Measurements from ENCODE around the gene CEP63.
A peak's percentile ranks its signal among the peaks of the same experiment; 100 is the strongest.
"Not testable (repeated sequence)": the region's sequence is repeated elsewhere in the genome, so short reads cannot be mapped to it uniquely, and the experiment has no call there.

The CEP63 gene

DNA sequence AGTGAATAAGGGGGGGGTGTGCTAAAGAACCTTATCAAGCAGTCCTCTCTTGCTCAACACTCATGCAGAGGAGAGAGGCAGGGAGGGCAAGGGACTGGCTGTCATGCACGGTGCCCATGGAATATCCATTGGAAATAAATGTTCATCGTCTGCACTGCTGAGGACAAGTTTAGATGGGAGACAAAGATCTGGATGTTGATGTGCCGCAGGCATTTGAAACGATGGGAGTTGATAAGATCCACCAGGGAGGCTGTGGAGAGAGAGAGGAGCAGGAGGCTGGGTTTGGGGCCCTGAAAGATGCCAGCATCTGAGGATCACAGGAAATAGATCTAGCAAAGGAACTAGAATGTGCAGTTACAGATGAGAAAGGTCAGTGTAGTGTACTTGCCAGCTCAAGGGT is 76.2 kb downstream of the CEP63 start:
- no peak for FAIRE-seq
- DNase-seq (ENCODE audit: extremely low spot score, insufficient read length, low read depth): no peak

DNA sequence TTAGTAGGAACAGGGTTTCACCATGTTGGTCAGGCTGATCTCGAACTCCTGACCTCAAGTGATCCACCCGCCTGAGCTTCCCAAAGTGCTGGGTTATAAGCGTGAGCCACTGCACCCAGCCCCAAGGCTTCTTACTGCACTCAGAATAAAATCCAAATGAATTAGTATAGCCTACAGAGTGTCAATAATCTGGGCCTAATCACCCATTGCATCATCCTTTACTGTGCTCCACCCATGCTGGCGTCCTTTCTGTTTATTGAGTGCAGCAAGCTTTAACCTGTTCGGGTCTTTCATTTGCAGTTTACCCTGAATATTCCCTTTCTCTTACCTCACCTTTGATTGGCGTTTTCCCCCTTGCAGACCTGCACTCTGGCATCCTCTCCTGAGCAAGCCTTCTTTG is 77.7 kb downstream of the CEP63 start:
- DNase-seq (ENCODE audit: extremely low spot score, insufficient read length, low read depth) (no peak), FAIRE-seq (no peak)

DNA sequence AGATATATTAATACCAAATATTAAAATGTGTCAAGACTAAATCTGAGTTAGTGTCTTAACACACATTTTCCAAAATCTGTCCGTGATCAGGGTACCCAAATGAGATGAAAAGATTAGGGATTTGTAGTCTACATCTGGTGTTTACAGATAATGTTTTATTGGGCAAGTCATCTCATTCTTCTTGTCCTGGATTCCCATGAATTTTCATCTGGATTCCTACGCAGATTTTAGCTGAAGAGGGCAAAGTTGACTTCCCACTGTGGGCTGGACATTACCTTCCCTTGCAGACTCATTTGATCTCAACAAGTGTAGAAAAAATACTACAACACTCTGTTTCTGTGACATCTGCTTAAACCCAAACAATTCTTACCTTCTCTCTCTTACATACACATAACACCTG is 79.1 kb downstream of the CEP63 start:
- DNase-seq (ENCODE audit: extremely low spot score, insufficient read length, low read depth) (no peak), FAIRE-seq (no peak)

DNA sequence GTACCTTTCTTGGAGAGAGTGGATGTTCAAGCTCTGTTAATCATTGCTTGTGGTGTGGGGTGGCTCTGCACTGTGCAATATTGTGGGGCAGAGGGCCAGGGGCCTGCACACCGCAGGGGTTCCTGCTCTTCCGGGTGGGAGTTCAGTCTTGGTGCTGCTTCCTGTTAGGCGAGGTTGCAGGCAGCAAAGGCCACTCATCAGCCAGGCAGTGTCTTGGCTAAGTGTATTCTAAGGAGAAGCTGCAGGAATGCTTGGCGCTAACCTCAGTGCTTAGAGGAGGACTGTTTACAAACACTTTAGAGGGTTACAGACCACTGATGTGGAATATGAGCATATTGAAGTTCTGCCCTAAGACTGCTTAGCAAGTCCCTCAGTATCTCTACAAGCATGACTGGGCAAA is 81.7 kb downstream of the CEP63 start:
- DNase-seq (ENCODE audit: extremely low spot score, insufficient read length, low read depth) (no peak), FAIRE-seq (no peak)

DNA sequence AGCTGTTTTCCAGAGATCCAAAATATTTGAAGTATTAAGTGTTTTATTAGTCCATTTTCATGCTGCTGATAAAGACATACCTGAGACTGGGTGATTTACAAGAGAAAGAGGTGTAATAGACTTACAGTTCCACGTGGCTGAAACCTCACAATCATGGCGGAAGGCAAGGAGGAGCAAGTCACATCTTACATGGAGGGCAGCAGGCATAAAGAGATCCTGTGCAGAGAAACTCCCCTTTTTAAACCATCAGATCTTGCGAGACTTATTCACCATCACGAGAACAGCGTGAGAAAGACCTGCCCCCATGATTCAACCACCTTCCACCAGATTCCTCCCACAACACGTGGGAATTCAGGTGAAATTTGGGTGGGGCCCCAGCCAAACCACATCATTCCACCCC is 82.9 kb downstream of the CEP63 start:
- FAIRE-seq (no peak), DNase-seq (ENCODE audit: extremely low spot score, insufficient read length, low read depth) (no peak)

DNA sequence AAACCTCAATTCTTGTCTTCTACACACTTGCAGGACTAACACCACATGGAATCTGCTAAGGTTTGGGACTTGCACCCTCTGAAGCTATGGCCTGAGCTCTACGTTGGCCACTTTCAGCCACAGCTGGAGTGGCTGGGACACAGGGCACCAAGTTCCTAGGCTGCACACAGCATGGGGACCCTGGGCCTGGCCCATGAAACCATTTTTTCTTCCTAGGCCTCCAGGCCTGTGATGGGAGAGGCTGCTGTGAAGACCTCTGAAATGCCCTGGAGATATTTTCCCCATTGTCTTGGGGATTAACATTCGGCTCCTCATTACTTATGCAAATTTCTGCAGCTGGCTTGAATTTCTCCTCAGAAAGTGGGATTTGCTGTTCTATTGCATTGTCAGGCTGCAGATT is 84.0 kb downstream of the CEP63 start:
- FAIRE-seq: not testable (repeated sequence)

DNA sequence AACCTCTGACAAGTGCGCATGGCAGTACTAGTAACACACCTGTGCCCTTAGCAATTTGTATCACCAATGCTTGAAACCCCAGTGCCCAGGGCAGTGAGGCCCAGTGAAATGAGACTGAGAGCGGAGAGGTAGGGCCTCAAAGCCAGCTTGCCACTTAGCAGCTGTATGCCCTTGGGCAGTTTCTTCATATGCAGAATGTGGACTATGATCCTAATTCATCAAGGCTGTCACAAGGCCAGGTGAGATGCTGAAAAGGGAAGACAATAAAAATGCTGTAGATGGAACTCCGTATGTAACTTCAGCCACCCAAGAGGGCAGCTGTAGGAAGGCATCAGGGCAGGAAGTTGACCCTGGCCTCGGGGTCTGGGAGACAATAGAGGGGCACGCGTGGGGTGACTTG is 90.6 kb downstream of the CEP63 start:
- FAIRE-seq: no peak

More for the DNA sequence above, 84.0 kb downstream of the CEP63 start:
- not testable (repeated sequence) for DNase-seq (ENCODE audit: extremely low spot score, insufficient read length, low read depth)

DNA sequence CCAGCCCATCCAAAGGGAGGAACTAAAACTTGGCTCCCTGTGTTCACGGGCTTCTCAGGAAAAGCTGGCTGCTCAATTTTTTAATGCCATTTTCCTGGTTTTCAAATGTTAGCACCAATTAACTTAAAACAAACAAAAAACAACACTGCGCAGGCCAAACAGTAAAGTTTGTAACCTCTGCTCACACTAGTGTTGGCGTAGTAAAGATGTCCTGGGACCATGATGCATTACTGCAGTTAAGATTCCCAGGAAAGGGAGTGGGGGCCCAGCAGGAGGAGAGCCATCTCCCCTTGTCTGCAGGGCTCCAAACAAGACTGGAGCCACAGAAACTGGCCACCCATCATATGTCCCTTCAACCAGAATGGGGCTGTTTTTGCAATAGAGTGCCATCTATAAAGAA is 91.0 kb downstream of the CEP63 start:
- FAIRE-seq: no peak

More for the DNA sequence above, 90.6 kb downstream of the CEP63 start:
- no peak for DNase-seq (ENCODE audit: extremely low spot score, insufficient read length, low read depth)

DNA sequence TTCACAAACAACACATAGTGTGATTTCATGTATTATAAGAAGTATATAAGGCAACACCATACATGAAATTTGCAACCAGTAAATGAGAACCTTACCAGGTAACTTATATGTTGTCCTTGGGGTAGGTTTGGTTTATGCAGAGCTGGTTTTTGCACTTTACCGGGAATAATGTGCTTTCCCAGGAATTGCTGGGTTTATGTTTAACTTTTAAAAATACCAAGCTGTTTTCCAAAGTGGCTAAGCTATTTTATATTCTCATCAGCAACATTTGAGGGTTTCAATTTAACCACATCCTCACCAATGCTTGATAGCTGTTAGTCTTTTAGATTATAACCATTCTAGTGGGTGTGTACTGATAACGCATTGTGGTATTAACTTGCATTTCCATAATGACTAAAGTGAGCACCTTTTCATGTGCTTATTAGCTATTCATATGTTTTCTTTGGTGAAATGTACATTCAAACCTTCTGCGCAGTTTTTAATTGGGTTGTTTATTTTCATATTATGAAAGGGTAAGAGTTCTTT is 93.3 kb downstream of the CEP63 start:
- no peak for DNase-seq (ENCODE audit: extremely low spot score, insufficient read length, low read depth)
- FAIRE-seq: no peak

More for the DNA sequence above, 91.0 kb downstream of the CEP63 start:
- DNase-seq (ENCODE audit: extremely low spot score, insufficient read length, low read depth): no peak

DNA sequence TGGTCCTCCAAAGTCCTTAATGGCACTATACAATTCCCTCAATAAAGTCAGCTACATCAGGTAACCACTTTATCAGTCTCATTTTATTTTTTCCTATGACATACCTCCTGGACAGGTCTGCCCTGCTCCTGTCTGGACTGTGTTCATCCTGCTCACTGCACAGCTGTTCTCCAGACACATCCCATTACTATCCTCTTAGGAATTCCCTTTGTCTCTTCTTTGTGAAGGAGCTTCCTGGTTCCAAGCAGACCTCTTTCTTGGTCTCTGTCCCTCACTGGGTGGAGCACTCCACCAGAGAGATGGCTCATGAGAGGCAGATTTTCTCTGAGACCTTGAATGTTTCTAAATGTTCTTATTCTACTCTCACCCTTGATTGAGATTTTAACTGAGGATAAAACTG is 104.9 kb downstream of the CEP63 start:
- DNase-seq (ENCODE audit: extremely low spot score, insufficient read length, low read depth): no peak
- FAIRE-seq: no peak

DNA sequence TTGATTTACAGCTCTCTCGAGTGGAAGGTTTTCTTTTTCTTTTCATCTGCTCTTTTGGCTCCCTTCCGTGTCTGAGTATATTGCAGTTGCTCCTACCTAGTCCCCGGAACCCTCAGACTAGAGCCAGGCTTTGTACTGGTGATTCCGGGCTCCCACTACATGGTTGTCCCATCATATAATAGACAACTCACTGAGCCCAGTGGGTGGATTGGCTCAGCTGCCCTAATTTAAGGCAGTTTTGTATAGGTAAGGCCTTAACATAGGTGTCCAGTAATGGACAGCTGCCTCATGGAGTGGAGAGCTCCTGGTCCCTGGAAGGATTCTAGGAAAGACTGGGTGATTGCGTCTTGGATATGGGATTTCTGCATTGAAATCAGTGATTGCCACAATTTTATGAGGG is 106.9 kb downstream of the CEP63 start:
- DNase-seq (ENCODE audit: extremely low spot score, insufficient read length, low read depth): no peak
- no peak for FAIRE-seq

DNA sequence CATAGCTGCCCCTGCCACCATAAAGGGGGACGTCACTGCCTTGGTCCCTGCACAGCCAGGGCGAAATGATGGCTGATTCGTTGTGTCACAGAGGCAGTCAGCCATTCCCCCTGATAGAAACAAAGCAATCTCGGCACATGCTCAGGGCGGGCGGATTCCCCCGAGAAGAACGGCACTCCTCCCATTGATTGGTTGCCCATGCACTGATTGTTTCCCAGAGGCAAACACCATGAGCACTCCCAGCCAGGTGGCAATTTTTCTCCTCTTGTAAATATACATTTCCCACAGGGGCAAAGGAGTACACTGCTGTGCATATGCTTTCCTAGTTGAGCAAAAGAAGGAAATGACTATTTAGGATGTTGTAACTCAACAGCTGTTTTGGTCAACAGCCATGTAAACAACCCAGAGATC is 108.5 kb downstream of the CEP63 start:
- FAIRE-seq (no peak), DNase-seq (ENCODE audit: extremely low spot score, insufficient read length, low read depth) (no peak)

DNA sequence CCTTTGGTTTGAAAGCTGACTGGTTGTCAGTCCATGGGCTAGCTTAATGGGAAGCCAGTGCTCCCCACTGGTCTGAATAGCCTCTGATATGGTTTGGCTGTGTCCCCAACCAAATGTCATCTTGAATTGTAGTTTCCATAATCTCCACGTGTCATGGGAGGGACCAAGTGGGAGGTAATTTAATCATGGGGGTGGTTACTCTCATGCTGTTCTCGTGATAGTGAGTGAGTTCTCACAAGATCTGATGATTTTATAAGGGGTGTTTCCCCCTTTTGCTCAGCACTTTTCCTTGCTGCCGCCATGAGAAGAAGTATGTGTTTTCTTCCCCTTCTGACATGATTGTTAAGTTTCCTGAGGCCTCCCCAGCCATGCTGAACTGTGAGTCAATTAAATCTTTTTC is 109.1 kb downstream of the CEP63 start:
- DNase-seq (ENCODE audit: extremely low spot score, insufficient read length, low read depth); FAIRE-seq: not testable (repeated sequence)

DNA sequence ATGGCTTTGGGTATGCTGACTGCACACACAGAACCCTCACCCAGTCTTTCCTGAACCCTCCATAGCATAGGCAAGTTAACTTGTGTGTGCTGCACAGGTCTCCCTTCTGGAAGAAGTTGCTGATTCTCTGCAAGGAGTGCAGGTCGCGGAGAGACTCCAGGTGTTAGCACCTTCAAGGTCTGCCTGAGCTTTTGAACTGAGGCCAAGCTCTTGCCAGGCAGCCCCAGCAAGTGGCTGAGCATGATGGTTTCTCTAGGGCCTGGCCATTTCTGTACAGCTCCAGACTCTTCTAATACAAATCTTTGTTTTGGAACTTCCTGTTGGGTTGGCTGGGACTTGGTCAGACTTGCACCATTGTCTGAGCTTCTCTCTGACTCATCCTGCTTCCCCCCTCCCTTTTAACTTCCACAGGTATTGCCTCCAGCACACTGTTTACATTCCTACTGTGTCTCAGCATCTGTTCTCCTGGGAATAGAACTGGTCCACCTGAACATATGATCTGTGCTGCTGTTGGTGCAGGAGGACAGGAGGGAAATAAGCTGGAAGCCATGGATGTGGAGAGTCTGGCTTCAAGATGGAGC is 111.6 kb downstream of the CEP63 start:
- no peak for DNase-seq (ENCODE audit: extremely low spot score, insufficient read length, low read depth)
- FAIRE-seq: no peak

DNA sequence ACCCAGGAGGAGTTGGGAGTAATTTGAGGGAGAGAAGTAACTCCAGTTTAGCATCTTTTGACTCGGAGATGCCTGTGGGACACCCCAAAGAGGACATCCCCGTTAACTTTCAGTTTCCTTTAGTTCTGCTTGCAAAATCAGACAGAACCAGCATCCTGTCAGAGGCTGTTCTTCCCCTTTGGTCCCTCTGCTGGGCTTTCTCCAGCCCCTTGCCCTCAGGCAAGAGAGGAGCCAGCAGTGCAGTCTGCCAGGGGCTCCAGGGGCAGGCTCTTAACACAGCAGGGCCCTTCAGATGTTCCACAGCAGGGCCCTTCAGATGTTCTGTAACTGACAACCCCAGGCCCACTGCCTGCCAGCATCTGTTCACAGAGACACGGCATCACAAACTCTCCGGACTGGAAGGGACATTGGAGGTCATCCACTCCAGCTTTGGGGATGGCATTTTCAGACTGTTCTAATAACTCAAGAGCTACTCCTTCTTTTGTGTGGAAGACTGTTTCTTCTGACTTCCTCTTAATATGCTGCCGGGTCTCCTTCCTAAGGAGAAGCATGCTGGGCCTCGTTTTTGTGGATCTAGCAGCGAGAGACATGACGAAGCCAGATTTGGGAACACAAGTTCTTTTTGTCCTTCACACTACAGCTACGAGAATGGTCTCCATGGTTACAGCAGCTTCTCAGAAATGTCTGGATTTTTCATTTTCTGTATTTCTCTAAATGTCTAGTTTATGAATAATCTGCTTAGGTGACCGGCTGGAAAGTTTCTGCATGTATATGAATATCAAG is 113.1 kb downstream of the CEP63 start:
- no peak for DNase-seq (ENCODE audit: extremely low spot score, insufficient read length, low read depth)
- no peak for FAIRE-seq

DNA sequence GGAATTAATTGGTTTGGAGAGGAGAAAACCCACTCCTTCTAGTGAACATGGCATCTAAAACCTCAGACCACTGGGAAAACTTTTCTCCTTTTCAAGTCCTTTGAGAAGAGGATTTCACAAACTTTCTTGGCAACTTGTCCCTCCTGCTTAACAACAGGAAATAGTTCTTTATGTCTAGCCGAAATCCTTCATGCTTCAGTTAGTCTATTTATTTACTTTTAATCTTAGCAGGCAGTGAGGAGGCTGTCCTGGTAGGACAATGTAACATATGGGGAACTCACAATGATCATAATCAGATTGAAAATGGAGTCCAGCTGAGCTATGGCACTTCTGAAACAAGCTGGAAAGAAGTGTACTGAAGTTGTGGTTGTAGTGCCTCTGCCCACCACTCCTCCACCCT is 114.3 kb downstream of the CEP63 start:
- DNase-seq (ENCODE audit: extremely low spot score, insufficient read length, low read depth): no peak
- FAIRE-seq: no peak

DNA sequence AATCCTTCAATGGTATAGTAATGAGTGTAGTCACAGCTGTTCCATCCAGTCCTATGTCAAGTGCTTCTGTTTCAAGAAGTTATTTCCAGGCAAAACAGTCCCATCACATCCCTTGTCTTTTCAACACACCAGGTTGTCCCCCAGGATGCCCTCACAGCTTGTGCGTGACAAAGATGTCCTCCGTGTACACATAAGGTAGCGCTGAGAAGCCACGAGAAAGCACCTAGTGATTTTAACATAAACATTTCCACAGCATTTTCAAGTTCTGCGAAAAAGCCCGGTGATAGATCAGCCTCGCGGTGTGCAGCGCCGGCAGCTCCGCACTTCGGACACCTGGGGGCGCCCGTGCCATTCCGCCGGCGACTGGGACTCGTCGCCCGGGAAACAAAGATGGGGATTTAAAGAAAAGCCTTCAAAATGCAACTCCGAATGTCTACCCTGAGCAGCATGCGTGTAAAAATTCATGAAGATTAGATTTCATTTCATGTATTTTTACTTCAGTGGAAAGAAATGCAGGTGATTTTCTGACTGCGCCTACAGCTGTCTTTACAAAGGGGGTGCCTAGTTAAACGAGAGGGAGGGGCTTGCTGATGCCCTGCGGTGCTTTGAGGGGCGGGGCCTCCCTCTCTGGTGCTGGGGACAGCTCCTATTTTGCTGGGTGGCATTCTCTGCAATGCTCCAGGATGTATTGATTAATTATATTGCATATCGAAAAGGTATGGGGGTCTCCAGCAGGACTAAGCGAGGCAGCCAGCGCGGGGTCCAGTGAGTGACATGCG is 115.0 kb downstream of the CEP63 start:
- FAIRE-seq (peak; percentile 81), DNase-seq (ENCODE audit: extremely low spot score, insufficient read length, low read depth) (peak; percentile 74)

DNA sequence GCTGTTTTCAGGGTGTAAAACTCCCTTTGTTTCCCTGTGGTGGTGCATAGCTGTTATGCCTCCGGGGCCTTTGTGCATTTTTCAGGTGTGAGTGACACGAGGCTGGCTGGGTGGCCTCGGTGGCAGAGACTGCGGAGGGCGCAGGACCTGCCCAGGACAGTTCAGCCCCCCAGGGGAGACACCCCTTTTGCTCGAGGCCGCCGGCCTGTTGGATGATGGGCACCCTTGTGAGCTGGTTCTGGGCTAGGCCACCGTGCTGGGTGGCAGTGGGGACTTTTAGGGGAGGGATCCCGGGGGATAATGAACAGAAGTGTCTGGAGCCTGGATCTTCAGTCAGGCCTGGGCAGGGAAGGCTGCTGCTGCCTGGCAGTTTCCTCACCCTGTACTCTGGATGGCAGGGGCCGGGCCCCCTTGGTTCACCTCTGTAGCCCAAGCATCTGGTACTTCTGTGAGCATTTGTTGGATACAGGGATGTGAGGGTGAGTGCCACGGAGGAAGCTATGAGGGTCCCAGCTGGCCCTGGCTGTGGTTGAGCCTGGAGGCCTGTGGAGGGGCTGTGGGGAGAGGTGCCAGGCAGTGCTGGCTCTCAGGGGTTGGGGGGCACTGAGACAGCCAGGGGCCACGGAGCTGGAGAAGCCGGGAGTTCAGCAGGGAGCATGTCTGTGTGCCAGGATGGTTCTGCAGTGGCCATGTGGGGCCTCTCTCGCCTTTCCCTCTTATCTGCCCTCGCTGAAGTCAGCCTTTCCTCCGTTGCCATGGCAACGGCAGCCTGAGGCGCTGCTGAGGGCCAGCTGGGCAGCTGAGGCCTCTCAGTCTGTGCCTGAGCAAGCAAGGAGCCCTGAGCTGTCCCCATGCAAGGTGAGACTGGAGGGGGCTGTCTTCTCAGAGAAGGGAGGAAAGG is 115.9 kb downstream of the CEP63 start:
- FAIRE-seq (no peak), DNase-seq (ENCODE audit: extremely low spot score, insufficient read length, low read depth) (no peak)

DNA sequence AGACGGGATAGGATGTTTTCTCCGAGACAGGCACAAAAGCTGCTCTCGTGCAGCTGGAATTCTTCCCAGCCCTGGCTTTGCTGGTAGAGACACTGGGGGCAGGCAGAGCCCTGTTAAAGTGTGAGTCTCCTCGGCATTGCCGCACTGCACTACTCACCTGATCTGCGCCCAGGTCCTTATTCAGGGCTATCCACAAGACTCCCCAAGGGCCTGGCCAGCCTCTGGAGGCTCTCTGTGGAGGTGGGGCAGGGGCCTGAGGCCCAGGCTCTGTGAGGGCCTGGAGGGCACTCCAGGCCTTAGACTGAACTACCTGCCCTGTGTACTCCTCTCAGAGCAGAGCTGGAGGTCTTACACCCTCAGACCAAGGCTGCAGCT is 116.6 kb downstream of the CEP63 start:
- DNase-seq (ENCODE audit: extremely low spot score, insufficient read length, low read depth) (no peak), FAIRE-seq (no peak)

DNA sequence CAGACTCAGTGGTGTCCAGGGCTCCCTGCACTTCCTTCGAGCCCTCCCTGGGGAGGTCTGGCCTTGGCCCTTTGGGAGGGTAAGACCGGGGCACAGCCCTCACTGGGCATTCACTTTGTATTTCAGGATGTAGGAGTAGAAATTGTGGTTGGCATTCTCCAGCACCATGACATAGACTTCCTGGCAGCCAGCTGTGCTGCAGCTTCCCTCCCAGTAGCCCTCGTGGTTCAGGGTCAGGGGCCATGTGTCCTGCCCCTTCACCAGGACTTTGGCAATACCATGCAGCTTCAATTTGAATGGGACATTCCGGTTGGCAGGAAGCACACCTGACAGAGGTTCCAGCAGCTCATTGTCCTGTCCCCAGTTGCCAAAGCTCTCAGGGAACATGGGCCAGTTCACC is 117.6 kb downstream of the CEP63 start:
- DNase-seq (ENCODE audit: extremely low spot score, insufficient read length, low read depth) (no peak), FAIRE-seq (no peak)
